Right lobe of liver (tissue), 4 donors: Measurements from ENCODE around the gene CAV1.

Experiments used
- POLR2A ChIP-seq: fragments of 450-650 bp; IDR thresholded peaks from one replicate; pipeline ENCODE4 v1.6.1; 2017; ENCODE audit warnings: antibody characterized with exemption, mild to moderate bottlenecking
- TF ChIP-seq, protein P1 (sequence below), 4 donors: fragments of 200-600 bp in 3 of 4; fragments of 450-650 bp in 1 of 4; IDR thresholded peaks; one replicate each; pipeline versions ENCODE4 v1.5.1 to v1.8.0; 2016 to 2022; ENCODE audit warnings: antibody characterized with exemption in 4 of 4, mild to moderate bottlenecking in 2 of 4
- donor health status: DM: no; HTN: no; CAD: no.
- donor health status: DM: no; HTN: no; CAD: no.
- donor health status: DM: no; HTN: yes; CAD: no.

DNA sequence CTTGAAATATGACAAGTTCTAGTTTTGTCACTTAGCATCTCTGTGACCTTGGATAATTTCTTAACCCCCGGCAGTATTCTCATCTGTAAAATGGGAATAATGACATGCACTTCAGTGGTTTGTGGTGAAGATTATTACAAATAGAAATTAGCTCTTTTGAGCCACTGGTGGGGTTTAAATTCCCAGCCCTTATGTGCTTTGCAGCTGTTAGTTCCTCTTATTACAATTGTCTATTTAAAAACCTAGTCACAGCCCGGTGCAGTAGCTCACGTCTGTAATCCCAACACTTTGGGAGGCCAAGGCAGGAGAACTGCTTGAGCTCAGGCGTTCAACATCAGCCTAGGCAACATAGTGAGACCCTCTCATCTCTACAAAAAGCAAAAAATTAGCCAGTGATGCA, 30.1 kb downstream of the CAV1 start:
- TF ChIP-seq, protein P1, sequence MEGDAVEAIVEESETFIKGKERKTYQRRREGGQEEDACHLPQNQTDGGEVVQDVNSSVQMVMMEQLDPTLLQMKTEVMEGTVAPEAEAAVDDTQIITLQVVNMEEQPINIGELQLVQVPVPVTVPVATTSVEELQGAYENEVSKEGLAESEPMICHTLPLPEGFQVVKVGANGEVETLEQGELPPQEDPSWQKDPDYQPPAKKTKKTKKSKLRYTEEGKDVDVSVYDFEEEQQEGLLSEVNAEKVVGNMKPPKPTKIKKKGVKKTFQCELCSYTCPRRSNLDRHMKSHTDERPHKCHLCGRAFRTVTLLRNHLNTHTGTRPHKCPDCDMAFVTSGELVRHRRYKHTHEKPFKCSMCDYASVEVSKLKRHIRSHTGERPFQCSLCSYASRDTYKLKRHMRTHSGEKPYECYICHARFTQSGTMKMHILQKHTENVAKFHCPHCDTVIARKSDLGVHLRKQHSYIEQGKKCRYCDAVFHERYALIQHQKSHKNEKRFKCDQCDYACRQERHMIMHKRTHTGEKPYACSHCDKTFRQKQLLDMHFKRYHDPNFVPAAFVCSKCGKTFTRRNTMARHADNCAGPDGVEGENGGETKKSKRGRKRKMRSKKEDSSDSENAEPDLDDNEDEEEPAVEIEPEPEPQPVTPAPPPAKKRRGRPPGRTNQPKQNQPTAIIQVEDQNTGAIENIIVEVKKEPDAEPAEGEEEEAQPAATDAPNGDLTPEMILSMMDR (IDR thresholded peaks at IDR 0.05) = no peak
- TF ChIP-seq POLR2A = no peak
